HCT116 (cell line): ENCODE results near the gene ATG2B. TPM values are rescaled to one million over a fixed set of nuclear protein-coding genes. Genes with fewer than 3 reads are reported as not detected.

Experiments used
- ATAC-seq: fragments of 200-7000 bp; cut with Tn5 transposase; 2 replicates; pipeline ENCODE4 v1.9.1; 2020; ENCODE audit warnings: mild to moderate bottlenecking, moderate library complexity
- BruUV-seq: library from RNA; stranded (reverse); fragments of 400-500 nt; replicated peaks from 2 replicates; lab custom pipeline; 2021; lab: Mats Ljungman, UMichigan
- CTCF ChIA-PET: fragments of 300-600 bp; sonication (Branson Sonifier 250); formaldehyde crosslinking; loops from one replicate; lab custom pipeline; 2021; ENCODE audit warnings: antibody characterized with exemption; lab: Charles Lee
- POLR2A ChIA-PET: fragments of 300-600, 350-600 bp; sonication (Branson Sonifier 250); formaldehyde crosslinking; loops from one replicate; lab custom pipeline; 2021; ENCODE audit warnings: antibody characterized with exemption; lab: Charles Lee
- RAD21 ChIA-PET, 2 experiments: fragments of 300-600 bp; sonication (Branson Sonifier 250); formaldehyde crosslinking; loops; one replicate each; lab custom pipeline; 2023; ENCODE audit warnings: low total read pairs in 2 of 2; ENCODE audit not compliant: uncharacterized antibody in 2 of 2, unreplicated experiment in 2 of 2, low non-redundant PET in 1 of 2; lab: Charles Lee
- DNase-seq: peaks from one replicate; pipeline ENCODE4 v3.0.0-alpha.2; 2010; ENCODE audit warnings: low read depth, low spot score
- H2AFZ ChIP-seq: fragments of 200-600 bp; shearing (Covaris generic), sonication (generic); 2 replicates; pipeline ENCODE4 v1.6.1; 2017; ENCODE audit warnings: low read depth, mixed run types, mixed read lengths, antibody characterized with exemption, low read length; ENCODE audit not compliant: poor library complexity, severe bottlenecking
- H3K27ac ChIP-seq: 2 replicates; pipeline ENCODE4 v1.5.1; 2012; ENCODE audit warnings: low read depth, low read length
- H3K27me3 ChIP-seq: fragments of 200-600 bp; sonication (generic); 2 replicates; pipeline ENCODE4 v1.6.1; 2016; ENCODE audit warnings: mixed run types, low read length, mixed read lengths; ENCODE audit not compliant: insufficient read depth
- H3K36me3 ChIP-seq, 2 experiments: fragments of 200-500 bp in 1 of 2; fragments of 200-600 bp in 1 of 2; sonication (Bioruptor generic) in 1 of 2; sonication (generic) in 1 of 2; 2 replicates each; pipeline versions ENCODE4 v1.5.1 to v1.6.1; 2014 to 2016; ENCODE audit warnings: low read length in 2 of 2, inconsistent platforms in 1 of 2, mixed read lengths in 1 of 2, mixed run types in 1 of 2; ENCODE audit not compliant: insufficient read depth in 2 of 2, control insufficient read depth in 1 of 2
- H3K4me1 ChIP-seq, 2 experiments: fragments of 200-600 bp in 1 of 2; sonication (generic) in 1 of 2; 2 replicates each; pipeline versions ENCODE4 v1.5.1 to v1.6.1; 2012 to 2017; ENCODE audit warnings: low read length in 2 of 2, inconsistent platforms in 1 of 2, mild to moderate bottlenecking in 1 of 2, mixed read lengths in 1 of 2, mixed run types in 1 of 2, moderate library complexity in 1 of 2; ENCODE audit not compliant: insufficient read depth in 2 of 2, control insufficient read depth in 1 of 2
- H3K4me2 ChIP-seq: fragments of 200-600 bp; sonication (generic); 2 replicates; pipeline ENCODE4 v1.6.1; 2017; ENCODE audit warnings: mixed run types, low read length, mixed read lengths
- H3K4me3 ChIP-seq, 2 experiments: fragments of 200-600 bp in 1 of 2; sonication (generic) in 1 of 2; replicated peaks in 1 of 2; 2 replicates each; pipeline ENCODE4 v1.5.1; 2011 to 2016; ENCODE audit warnings: low read length in 2 of 2, control low read depth in 1 of 2, low read depth in 1 of 2, mild to moderate bottlenecking in 1 of 2, mixed read lengths in 1 of 2, mixed run types in 1 of 2
- H3K79me2 ChIP-seq: fragments of 200-600 bp; sonication (generic); 2 replicates; pipeline ENCODE4 v1.6.1; 2017; ENCODE audit warnings: mild to moderate bottlenecking, mixed run types, low read length, moderate library complexity, mixed read lengths; ENCODE audit not compliant: insufficient read depth
- H3K9ac ChIP-seq: fragments of 200-600 bp; sonication (generic); 2 replicates; pipeline ENCODE4 v1.6.1; 2016; ENCODE audit warnings: low read length, mixed read lengths
- H3K9me2 ChIP-seq: fragments of 200-600 bp; sonication (generic), shearing (Covaris generic); 2 replicates; pipeline ENCODE4 v1.6.1; 2017; ENCODE audit warnings: mixed run types, mild to moderate bottlenecking, moderate library complexity; ENCODE audit not compliant: insufficient read depth
- H3K9me3 ChIP-seq, 2 experiments: fragments of 200-500 bp in 1 of 2; fragments of 200-600 bp in 1 of 2; sonication (Bioruptor generic) in 1 of 2; sonication (generic) in 1 of 2; 2 replicates each; pipeline ENCODE4 v1.6.1; 2014 to 2017; ENCODE audit warnings: low read length in 2 of 2, mixed read lengths in 2 of 2, inconsistent platforms in 1 of 2, low read depth in 1 of 2, mild to moderate bottlenecking in 1 of 2, mixed run types in 1 of 2, moderate library complexity in 1 of 2; ENCODE audit not compliant: control insufficient read depth in 1 of 2, insufficient read depth in 1 of 2
- H4K20me1 ChIP-seq: fragments of 200-600 bp; sonication (generic), shearing (Covaris generic); 2 replicates; pipeline ENCODE4 v1.6.1; 2017; ENCODE audit warnings: mixed run types, mild to moderate bottlenecking, moderate library complexity; ENCODE audit not compliant: insufficient read depth
- CEBPB ChIP-seq: IDR thresholded peaks from 2 replicates; pipeline ENCODE4 v1.6.1; 2012; ENCODE audit warnings: low read depth
- EZH2phosphoT487 ChIP-seq: fragments of 200-600 bp; IDR thresholded peaks from 2 replicates; pipeline ENCODE4 v1.6.1; 2018; ENCODE audit warnings: antibody characterized with exemption, borderline replicate concordance
- FOSL1 ChIP-seq: IDR thresholded peaks from 2 replicates; pipeline ENCODE4 v1.6.1; 2012; ENCODE audit warnings: low read depth
- JUND ChIP-seq: IDR thresholded peaks from 2 replicates; pipeline ENCODE4 v1.6.1; 2012
- SIN3A ChIP-seq: IDR thresholded peaks from 2 replicates; pipeline ENCODE4 v1.6.1; 2012; ENCODE audit warnings: low read depth
- YY1 ChIP-seq: IDR thresholded peaks from 2 replicates; pipeline ENCODE4 v1.6.1; 2011; ENCODE audit warnings: low read length, low read depth, moderate library complexity, mild to moderate bottlenecking; ENCODE audit not compliant: insufficient replicate concordance; ENCODE audit errors: extremely low read depth
- ZFX ChIP-seq: fragments of 450-650 bp; IDR thresholded peaks from 2 replicates; pipeline ENCODE4 v1.6.1; 2017
- ZNF274 ChIP-seq: fragments of 200-500 bp; sonication (Bioruptor generic); IDR thresholded peaks from 2 replicates; pipeline ENCODE4 v1.6.1; 2014; ENCODE audit warnings: mild to moderate bottlenecking, low read depth, low read length, inconsistent platforms
- intact Hi-C: fragments of 100-400 bp; cut with micrococcal nuclease; formaldehyde crosslinking; loops from 2 replicates; pipeline ENCODE4 v1.10.0; 2022
- total RNA-seq: library from RNA; stranded (reverse); gene quantifications from one replicate; pipeline ENCODE4 v1.2.1, GENCODE V29; 2021; ENCODE audit not compliant: unreplicated experiment
- TF ChIP-seq, protein P1 (sequence below): IDR thresholded peaks from 2 replicates; pipeline ENCODE4 v1.6.1; 2012; ENCODE audit warnings: low read depth

The ATG2B gene
- total RNA-seq, 1 experiment from 2014 or later = 6.4 TPM

DNA sequence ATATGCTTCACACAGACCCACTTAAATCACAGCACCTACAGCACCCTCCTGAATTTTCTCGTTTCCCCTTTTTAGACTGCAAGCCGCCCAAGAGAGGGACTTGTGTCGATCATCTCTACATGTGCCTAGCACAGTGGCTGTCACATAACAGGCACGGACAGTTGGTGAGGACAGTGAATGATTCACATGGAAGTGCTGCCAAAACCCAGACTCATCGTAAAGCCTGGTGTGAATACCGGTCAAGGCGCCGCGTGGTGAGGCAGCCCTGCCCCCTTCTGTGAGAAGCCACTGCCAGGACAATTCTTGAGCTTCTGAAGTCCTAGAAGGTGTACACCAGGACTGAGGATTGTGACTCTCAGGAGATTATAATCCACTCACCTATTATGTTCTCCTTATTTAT is 44.3 kb downstream of the ATG2B start:
- RAD21 ChIA-PET = no interaction called here
- no TSS peak for BruUV-seq

More for the DNA sequence above, 44.3 kb downstream of the ATG2B start:
- Histone ChIP-seq H2AFZ (no peak overlapping the region), H3K27ac (no peak overlapping the region), H3K79me2 (no peaks in the 10 kb centered on the region), H3K4me1 (no peaks in the 10 kb centered on the region), H3K4me3 (no peak overlapping the region), H4K20me1 (no peaks in the 10 kb centered on the region), H3K9me2 (no peaks in the 10 kb centered on the region), H3K27me3 (no peaks in the 10 kb centered on the region), H3K4me2 (no peak overlapping the region), H3K36me3 (no peaks in the 10 kb centered on the region), H3K9ac (no peak overlapping the region), H3K9me3 (no peaks in the 10 kb centered on the region)
- ATAC-seq (no peak), DNase-seq (no peak)
- ChIA-PET CTCF (no interaction called here), POLR2A (no interaction called here)
- no peak for TF ChIP-seq EZH2phosphoT487
- TF ChIP-seq CEBPB = no peak
- no peak for TF ChIP-seq ZFX
- TF ChIP-seq, protein P1, sequence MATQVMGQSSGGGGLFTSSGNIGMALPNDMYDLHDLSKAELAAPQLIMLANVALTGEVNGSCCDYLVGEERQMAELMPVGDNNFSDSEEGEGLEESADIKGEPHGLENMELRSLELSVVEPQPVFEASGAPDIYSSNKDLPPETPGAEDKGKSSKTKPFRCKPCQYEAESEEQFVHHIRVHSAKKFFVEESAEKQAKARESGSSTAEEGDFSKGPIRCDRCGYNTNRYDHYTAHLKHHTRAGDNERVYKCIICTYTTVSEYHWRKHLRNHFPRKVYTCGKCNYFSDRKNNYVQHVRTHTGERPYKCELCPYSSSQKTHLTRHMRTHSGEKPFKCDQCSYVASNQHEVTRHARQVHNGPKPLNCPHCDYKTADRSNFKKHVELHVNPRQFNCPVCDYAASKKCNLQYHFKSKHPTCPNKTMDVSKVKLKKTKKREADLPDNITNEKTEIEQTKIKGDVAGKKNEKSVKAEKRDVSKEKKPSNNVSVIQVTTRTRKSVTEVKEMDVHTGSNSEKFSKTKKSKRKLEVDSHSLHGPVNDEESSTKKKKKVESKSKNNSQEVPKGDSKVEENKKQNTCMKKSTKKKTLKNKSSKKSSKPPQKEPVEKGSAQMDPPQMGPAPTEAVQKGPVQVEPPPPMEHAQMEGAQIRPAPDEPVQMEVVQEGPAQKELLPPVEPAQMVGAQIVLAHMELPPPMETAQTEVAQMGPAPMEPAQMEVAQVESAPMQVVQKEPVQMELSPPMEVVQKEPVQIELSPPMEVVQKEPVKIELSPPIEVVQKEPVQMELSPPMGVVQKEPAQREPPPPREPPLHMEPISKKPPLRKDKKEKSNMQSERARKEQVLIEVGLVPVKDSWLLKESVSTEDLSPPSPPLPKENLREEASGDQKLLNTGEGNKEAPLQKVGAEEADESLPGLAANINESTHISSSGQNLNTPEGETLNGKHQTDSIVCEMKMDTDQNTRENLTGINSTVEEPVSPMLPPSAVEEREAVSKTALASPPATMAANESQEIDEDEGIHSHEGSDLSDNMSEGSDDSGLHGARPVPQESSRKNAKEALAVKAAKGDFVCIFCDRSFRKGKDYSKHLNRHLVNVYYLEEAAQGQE = no peak
- TF ChIP-seq YY1 = no peak
- TF ChIP-seq SIN3A = no peak
- TF ChIP-seq JUND = no peak
- no peak for TF ChIP-seq ZNF274
- TF ChIP-seq FOSL1 = no peak
- intact Hi-C loops = no loop called here
